ENCODE data around the gene E2F3.

The E2F3 gene

GRCh38 chr6:20401205-20402091 is at the start of gene E2F3:
E2F3 (plus strand) TSS chr6:20401879; CDS start chr6:20402233, 354 bp downstream.
- DNase-seq (ENCODE audit: low read depth), result peak; percentile 99

- DNase-seq (ENCODE audit: low read depth), result no peak
Measured at GRCh38 chr6:20352346-20352745, 49.3 kb upstream of the E2F3 start.

GRCh38 chr6:20353134-20353533 is 48.5 kb upstream of the E2F3 start:
- no peak for DNase-seq (ENCODE audit: low read depth)

GRCh38 chr6:20354366-20354765 is 47.3 kb upstream of the E2F3 start:
- DNase-seq (ENCODE audit: low read depth), result no peak

GRCh38 chr6:20360471-20361119 is 41.1 kb upstream of the E2F3 start:
- DNase-seq (ENCODE audit: low read depth), result no peak

GRCh38 chr6:20362623-20363022 is 39.1 kb upstream of the E2F3 start:
- DNase-seq (ENCODE audit: low read depth), result no peak

- no peak for DNase-seq (ENCODE audit: low read depth)
Measured at GRCh38 chr6:20364327-20364726, 37.4 kb upstream of the E2F3 start.

GRCh38 chr6:20365456-20365855 is 36.2 kb upstream of the E2F3 start:
- DNase-seq (ENCODE audit: low read depth), result no peak

- DNase-seq (ENCODE audit: low read depth), result no peak
Measured at GRCh38 chr6:20366082-20366830, 35.4 kb upstream of the E2F3 start.

- DNase-seq (ENCODE audit: low read depth), result no peak
Measured at GRCh38 chr6:20367743-20368485, 33.8 kb upstream of the E2F3 start.

- DNase-seq (ENCODE audit: low read depth), result no peak
Measured at GRCh38 chr6:20370393-20370792, 31.3 kb upstream of the E2F3 start.

- DNase-seq (ENCODE audit: low read depth), result no peak
Measured at GRCh38 chr6:20370801-20371200, 30.9 kb upstream of the E2F3 start.

- DNase-seq (ENCODE audit: low read depth), result no peak
Measured at GRCh38 chr6:20375436-20375835, 26.2 kb upstream of the E2F3 start.

- no peak for DNase-seq (ENCODE audit: low read depth)
Measured at GRCh38 chr6:20377623-20378265, 23.9 kb upstream of the E2F3 start.

- no peak for DNase-seq (ENCODE audit: low read depth)
Measured at GRCh38 chr6:20379231-20379630, 22.4 kb upstream of the E2F3 start.

- DNase-seq (ENCODE audit: low read depth), result no peak
Measured at GRCh38 chr6:20386218-20386617, 15.5 kb upstream of the E2F3 start.

GRCh38 chr6:20389066-20389465 is 12.6 kb upstream of the E2F3 start:
- DNase-seq (ENCODE audit: low read depth), result no peak

GRCh38 chr6:20393297-20393696 is 8.4 kb upstream of the E2F3 start:
- no peak for DNase-seq (ENCODE audit: low read depth)

GRCh38 chr6:20399518-20399917 is 2.2 kb upstream of the E2F3 start:
- no peak for DNase-seq (ENCODE audit: low read depth)

- DNase-seq (ENCODE audit: low read depth), result no peak
Measured at GRCh38 chr6:20400456-20401204, 1.0 kb upstream of the E2F3 start.

GRCh38 chr6:20402092-20402341 is 338 bp downstream of the E2F3 start:
- DNase-seq (ENCODE audit: low read depth), result no peak
